Skeletal muscle tissue (tissue), 4 donors: ENCODE results near the gene MYBPH. TPM values are rescaled to one million over a fixed set of nuclear protein-coding genes. Genes with fewer than 3 reads are reported as not detected.

Experiments
- H3K27ac ChIP-seq: one replicate; pipeline ENCODE4 v1.7.0; 2013; ENCODE audit warnings: mild to moderate bottlenecking, low read depth, low read length, inconsistent platforms
- H3K27me3 ChIP-seq, 3 donors: one replicate each; pipeline ENCODE4 v1.7.0; 2013; ENCODE audit warnings: low read length in 3 of 3; ENCODE audit not compliant: control insufficient read depth in 3 of 3, insufficient read depth in 3 of 3
- H3K36me3 ChIP-seq, 3 donors: one replicate each; pipeline ENCODE4 v1.7.0; 2013; ENCODE audit warnings: low read length in 3 of 3; ENCODE audit not compliant: control insufficient read depth in 3 of 3, insufficient read depth in 3 of 3
- H3K4me1 ChIP-seq, 3 donors: one replicate each; pipeline ENCODE4 v1.7.0; 2013; ENCODE audit warnings: low read length in 3 of 3, mild to moderate bottlenecking in 3 of 3; ENCODE audit not compliant: control insufficient read depth in 3 of 3, insufficient read depth in 3 of 3
- H3K4me3 ChIP-seq, 3 donors: one replicate each; pipeline ENCODE4 v1.7.0; 2013; ENCODE audit warnings: low read length in 3 of 3
- H3K9ac ChIP-seq, 3 donors: one replicate each; pipeline ENCODE4 v1.7.0; 2013; ENCODE audit warnings: low read length in 3 of 3, mild to moderate bottlenecking in 3 of 3, moderate library complexity in 2 of 3, low read depth in 1 of 3
- H3K9me3 ChIP-seq, 3 donors: one replicate each; pipeline ENCODE4 v1.7.0; 2013; ENCODE audit warnings: low read length in 3 of 3; ENCODE audit not compliant: control insufficient read depth in 3 of 3
- total RNA-seq: library from RNA; depleted of rRNA; stranded (reverse); fragments of >200 nt; gene quantifications from one replicate; pipeline ENCODE4 v1.2.3, GENCODE V29; 2014
- donor health status: Osteomylitis.

The MYBPH gene
- total RNA-seq, 1 donor from 2014 or later = 27.7 TPM

DNA sequence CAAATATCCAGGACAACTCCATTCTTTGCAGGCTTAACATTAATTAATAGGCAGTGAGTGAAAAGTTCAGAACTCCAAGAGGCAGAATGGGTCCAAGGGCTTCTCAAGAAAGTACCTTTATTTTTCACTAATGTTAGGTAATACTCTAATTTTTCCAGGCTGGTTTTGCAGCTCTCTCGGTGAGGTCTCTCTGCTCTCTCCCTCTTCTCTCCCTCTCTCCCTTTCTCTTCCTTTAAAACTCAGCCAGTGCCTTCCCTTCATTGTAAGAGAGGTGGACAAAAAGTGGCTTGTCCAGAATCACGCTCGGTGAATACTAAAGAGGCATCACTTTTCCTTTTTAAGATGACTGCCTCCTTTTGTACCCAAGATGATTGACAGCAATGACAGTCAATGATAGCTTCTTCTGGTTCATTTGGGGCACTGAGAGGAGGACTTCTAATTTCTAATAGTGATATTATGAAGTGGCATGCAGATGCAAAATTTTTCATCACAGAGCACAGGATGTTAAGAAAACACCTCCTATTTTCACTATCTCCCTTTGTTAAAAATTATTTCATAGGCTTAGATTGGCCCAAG is 12.2 kb upstream of the MYBPH start:
- no peaks in the 10 kb centered on the region for H3K36me3 ChIP-seq
- peaks cover 0 to 3% (median 0%) of the 10 kb centered on the region in 3 donors for H3K9me3 ChIP-seq
- no peaks in the 10 kb centered on the region for H3K27me3 ChIP-seq
- H3K4me3 ChIP-seq = no peak overlapping the region
- H3K4me1 ChIP-seq = peaks cover 7 to 14% (median 8%) of the 10 kb centered on the region in 3 donors
- H3K9ac ChIP-seq = no peak overlapping the region
- H3K27ac ChIP-seq = no peak overlapping the region

DNA sequence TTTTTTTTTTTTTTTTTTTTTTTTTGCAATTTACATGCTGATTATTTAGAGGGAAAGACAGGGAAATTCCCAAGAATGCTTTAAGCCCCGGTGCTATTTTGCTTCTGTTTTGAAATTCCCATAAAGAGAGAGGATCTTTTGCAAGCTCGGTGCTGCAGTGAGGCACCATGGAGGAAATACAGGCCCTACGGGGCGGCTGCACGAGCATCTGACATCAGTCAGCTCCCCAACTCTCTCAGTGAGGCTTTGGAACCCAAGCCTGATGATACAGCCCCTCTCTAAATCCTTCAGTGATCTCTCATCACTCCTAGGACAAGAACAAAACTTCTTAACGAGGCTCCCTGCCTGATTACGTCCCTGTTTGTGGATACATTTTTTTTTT is 11.7 kb upstream of the MYBPH start:
- Histone ChIP-seq H3K4me3 (no peak overlapping the region), H3K9me3 (peaks cover 0 to 3% (median 0%) of the 10 kb centered on the region in 3 donors), H3K36me3 (no peaks in the 10 kb centered on the region), H3K27ac (no peak overlapping the region), H3K9ac (peak overlapping the region in 1 of 3 donors; percentile 11), H3K4me1 (peaks cover 7 to 14% (median 8%) of the 10 kb centered on the region in 3 donors), H3K27me3 (no peaks in the 10 kb centered on the region)

DNA sequence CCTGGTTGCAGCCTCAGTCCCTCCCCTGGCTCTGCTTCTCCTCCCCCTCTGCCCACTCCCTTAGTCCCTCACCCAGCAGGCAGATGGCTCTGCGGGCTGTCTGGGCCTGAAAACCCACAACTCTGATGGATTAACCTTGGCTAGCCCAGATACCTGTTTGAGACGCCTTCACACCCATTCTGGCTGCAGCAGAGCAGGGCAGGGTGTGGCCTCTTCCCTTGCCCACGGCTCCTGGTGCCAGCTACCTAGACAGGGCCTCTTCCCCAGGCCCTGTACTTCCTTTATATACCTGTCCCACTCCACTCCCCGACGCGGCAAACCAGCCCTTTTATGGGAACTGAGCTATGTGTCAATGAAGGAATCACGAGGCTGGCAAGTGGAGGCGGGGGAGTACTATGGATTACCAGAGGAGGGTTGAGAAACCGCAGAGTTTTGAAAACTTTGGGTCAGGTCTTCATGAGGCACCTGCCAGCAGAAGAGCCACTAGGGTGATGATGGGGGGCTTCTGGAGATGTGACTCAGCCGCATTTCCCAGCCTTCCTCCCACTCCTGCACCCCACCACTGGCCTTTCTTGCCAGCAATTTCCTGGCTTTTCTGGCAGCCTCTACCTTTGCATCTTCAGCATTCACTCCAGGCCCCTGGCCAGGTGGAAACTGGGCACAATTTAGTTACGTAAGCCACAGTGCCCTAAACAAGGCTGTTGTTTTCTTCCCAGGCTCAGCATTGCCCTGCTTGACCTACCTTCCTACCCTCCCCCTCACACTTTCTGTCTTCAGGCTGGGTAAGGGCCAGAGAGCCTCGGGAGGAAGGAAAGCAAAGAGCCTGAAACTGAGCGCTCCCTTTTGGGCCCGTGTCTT is 11.0 kb upstream of the MYBPH start, which contains the start of gene CHI3L1:
Gene CHI3L1, minus strand, starts transcription at position 259 of the 858 bp plus-strand sequence. Its CDS starts 81 bp downstream, at position 178.
- Histone ChIP-seq H3K4me3 (no peak within 1 kb of the TSS), H3K9ac (peak within 1 kb of the TSS in 1 of 3 donors; percentile 11), H3K36me3 (no peaks in the 10 kb centered on the region), H3K27ac (no peak within 1 kb of the TSS), H3K4me1 (peaks cover 7 to 14% (median 8%) of the 10 kb centered on the region in 3 donors), H3K27me3 (no peaks in the 10 kb centered on the region), H3K9me3 (peaks cover 0 to 3% (median 0%) of the 10 kb centered on the region in 3 donors)

DNA sequence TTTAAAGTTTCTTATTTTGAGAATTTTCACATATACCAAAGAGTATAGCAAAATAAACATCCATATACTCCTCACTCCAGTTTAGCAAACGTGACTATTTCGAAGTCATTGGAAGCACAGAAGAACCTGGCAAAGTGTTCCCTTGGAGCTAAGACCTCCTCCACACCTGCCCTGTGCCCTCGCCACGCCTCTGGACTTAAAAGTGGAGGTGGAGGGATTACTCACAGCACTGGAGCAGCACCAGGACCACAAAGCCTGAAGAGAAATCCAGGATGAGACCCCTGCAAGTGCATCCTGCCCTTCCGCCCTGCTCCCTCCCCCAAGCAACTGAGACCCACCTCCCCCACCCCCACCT is 10.4 kb upstream of the MYBPH start:
- no peak overlapping the region for H3K9ac ChIP-seq
- H3K36me3 ChIP-seq = no peaks in the 10 kb centered on the region
- H3K4me3 ChIP-seq = no peak overlapping the region
- H3K4me1 ChIP-seq = peaks cover 7 to 14% (median 8%) of the 10 kb centered on the region in 3 donors
- H3K27ac ChIP-seq = no peak overlapping the region
- H3K27me3 ChIP-seq = no peaks in the 10 kb centered on the region
- H3K9me3 ChIP-seq = peaks cover 0 to 3% (median 0%) of the 10 kb centered on the region in 3 donors

DNA sequence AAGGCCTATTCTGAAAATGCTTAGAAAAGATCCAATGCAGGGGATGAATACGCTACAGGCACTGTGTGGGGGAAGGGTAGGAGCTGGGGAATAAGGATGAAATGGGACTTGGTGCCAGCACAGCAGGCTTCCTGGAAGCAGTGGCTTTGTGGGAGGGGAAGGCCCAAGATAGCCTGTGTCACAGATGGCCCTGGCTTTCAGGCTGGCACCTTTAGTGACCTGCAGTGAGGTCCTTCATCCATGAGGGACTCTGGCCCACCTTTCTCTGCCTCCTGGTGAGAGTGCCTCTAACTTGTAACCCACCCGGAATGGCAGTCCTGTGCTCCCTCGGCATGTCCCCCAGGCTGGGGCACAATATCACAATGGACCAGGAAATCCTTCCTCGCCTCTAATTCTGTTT is 10.0 kb upstream of the MYBPH start:
- Histone ChIP-seq H3K4me3 (no peak overlapping the region), H3K9ac (no peak overlapping the region), H3K27ac (no peak overlapping the region), H3K27me3 (no peaks in the 10 kb centered on the region), H3K36me3 (no peaks in the 10 kb centered on the region), H3K4me1 (peaks cover 7 to 14% (median 8%) of the 10 kb centered on the region in 3 donors), H3K9me3 (peaks cover 0 to 3% (median 0%) of the 10 kb centered on the region in 3 donors)

DNA sequence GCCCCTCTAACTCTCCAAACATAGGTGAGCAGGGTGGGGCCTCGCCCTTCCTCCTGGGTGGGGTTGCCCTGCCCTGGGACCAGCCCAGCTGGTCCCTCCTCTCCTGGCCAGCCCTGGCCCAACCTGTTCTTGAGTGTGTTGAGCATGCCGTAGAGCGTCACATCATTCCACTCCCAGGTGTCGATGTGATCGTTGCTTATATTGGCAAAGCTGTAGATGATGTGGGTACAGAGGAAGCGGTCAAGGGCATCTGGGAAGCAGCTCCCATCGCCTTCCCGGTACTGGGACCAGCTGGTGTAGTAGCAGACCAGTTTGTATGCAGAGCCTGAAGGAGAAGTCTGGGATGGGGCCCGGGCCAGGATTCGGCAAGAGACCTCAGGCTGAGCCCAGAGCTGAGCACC is 9.4 kb upstream of the MYBPH start:
- Histone ChIP-seq H3K9me3 (peaks cover 0 to 3% (median 0%) of the 10 kb centered on the region in 3 donors), H3K4me3 (no peak overlapping the region), H3K27me3 (no peaks in the 10 kb centered on the region), H3K9ac (no peak overlapping the region), H3K27ac (no peak overlapping the region), H3K36me3 (no peaks in the 10 kb centered on the region), H3K4me1 (peaks cover 7 to 14% (median 8%) of the 10 kb centered on the region in 3 donors)

DNA sequence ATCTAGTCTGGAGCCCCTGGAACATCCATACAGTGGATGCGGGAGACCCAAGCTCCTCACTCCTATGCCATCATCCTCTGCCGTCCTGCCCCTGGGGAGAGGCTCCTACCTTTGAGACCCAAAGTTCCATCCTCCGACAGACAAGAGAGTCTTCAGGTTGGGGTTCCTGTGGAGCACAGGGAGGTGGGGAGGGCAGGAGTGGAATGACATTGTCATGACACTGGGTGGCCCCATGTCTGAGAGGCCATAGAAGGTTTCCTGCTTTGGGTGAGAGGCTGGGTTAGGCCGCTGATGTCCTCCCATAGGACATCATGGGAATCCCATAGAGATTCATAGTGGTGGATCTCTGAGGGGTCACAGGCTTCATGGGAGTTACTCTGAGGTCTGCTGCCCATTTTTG is 8.8 kb upstream of the MYBPH start:
- H3K27me3 ChIP-seq = no peaks in the 10 kb centered on the region
- no peak overlapping the region for H3K4me3 ChIP-seq
- no peaks in the 10 kb centered on the region for H3K36me3 ChIP-seq
- peaks cover 0 to 3% (median 0%) of the 10 kb centered on the region in 3 donors for H3K9me3 ChIP-seq
- H3K4me1 ChIP-seq = peaks cover 7 to 14% (median 8%) of the 10 kb centered on the region in 3 donors
- H3K27ac ChIP-seq = no peak overlapping the region
- no peak overlapping the region for H3K9ac ChIP-seq

DNA sequence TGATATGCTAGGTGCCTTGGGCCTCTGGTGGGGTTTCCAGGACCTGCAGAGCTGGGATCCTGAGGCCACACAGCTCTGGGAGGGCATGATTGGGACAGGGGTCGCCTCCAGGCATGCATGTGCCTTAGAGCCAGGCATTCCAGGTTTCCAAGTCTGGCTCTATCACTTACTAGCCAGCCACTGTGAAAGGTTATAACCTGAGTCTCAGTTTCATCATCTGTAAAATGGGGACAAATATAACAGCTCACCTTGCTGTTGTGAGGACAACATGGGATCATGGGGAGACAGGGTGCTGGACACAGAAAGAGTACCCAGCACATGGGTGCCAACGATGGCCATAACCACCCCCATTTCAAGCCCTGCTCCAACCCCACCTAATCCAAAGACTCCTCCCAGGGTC is 8.2 kb upstream of the MYBPH start:
- H3K27me3 ChIP-seq = no peaks in the 10 kb centered on the region

DNA sequence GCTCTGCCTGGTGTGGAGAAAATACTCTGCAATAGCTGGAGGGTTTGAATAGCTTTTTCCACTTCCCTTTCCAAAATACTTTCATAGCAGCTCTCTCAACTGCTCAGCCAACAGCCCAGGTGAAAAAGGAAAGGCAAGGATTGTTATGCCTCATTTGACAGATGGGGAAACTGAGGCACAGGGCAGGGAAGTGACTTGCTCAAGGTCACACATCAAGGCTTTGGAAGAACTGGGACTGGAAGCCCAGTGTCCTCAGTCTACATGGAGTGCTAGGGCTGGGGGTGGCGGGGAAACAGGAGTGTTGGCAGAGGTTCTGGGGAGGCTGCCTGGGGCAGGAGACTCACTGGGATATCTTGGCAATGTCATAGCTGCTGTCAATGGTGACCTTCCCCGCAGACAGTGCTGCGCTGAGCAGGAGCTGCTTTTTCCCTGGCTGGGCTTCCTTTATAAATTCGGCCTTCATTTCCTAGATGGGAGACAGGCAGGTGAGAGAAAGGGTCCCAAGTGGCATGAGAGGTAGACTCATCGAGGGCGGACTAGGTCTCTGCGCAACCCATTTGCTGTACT is 6.8 kb upstream of the MYBPH start:
- Histone ChIP-seq H3K4me1 (peaks cover 11 to 25% (median 13%) of the 10 kb centered on the region in 3 donors), H3K27ac (no peak overlapping the region), H3K36me3 (no peaks in the 10 kb centered on the region), H3K9ac (no peak overlapping the region), H3K9me3 (no peaks in the 10 kb centered on the region), H3K4me3 (no peak overlapping the region), H3K27me3 (no peaks in the 10 kb centered on the region)

More for the DNA sequence above, 8.2 kb upstream of the MYBPH start:
- H3K9ac ChIP-seq = no peak overlapping the region
- H3K4me1 ChIP-seq = peaks cover 7 to 14% (median 8%) of the 10 kb centered on the region in 3 donors
- no peaks in the 10 kb centered on the region for H3K36me3 ChIP-seq
- peaks cover 0 to 3% (median 0%) of the 10 kb centered on the region in 3 donors for H3K9me3 ChIP-seq
- H3K27ac ChIP-seq = no peak overlapping the region
- H3K4me3 ChIP-seq = no peak overlapping the region
